Panc1 (cell line): ENCODE results near the gene GNAO1. TPM values are rescaled to one million over a fixed set of nuclear protein-coding genes. Genes with fewer than 3 reads are reported as not detected.

Experiments used
- ATAC-seq: fragments of 200-7000 bp; cut with Tn5 transposase; 2 replicates; pipeline ENCODE4 v1.9.1; 2020; ENCODE audit warnings: mild to moderate bottlenecking, moderate library complexity
- BruUV-seq: library from RNA; stranded (reverse); fragments of 400-500 nt; replicated peaks from 2 replicates; lab custom pipeline; 2021; lab: Mats Ljungman, UMichigan
- CTCF ChIA-PET: fragments of 300-600 bp; sonication (Branson Sonifier 250); formaldehyde crosslinking; loops from one replicate; lab custom pipeline; 2022; ENCODE audit warnings: antibody characterized with exemption; lab: Charles Lee
- POLR2A ChIA-PET: fragments of 300-600 bp; sonication (Branson Sonifier 250); formaldehyde crosslinking; loops from one replicate; lab custom pipeline; 2022; ENCODE audit warnings: antibody characterized with exemption; lab: Charles Lee
- DNase-seq: peaks from one replicate; pipeline ENCODE4 v3.0.0-alpha.2; 2010; ENCODE audit warnings: low read depth, low spot score
- H3K27ac ChIP-seq: 2 replicates; pipeline ENCODE4 v1.5.1; 2011; ENCODE audit warnings: mild to moderate bottlenecking, low read length, inconsistent platforms
- H3K27me3 ChIP-seq: fragments of 200-500 bp; sonication (Bioruptor generic); 2 replicates; pipeline ENCODE4 v1.6.0; 2014; ENCODE audit warnings: low read length, inconsistent platforms; ENCODE audit not compliant: control insufficient read depth, insufficient read depth
- H3K36me3 ChIP-seq: fragments of 200-500 bp; sonication (Bioruptor generic); 2 replicates; pipeline ENCODE4 v1.5.1; 2014; ENCODE audit warnings: inconsistent platforms, mild to moderate bottlenecking, low read length, moderate library complexity; ENCODE audit not compliant: control insufficient read depth, insufficient read depth
- H3K4me1 ChIP-seq: 2 replicates; pipeline ENCODE4 v1.5.1; 2011; ENCODE audit warnings: inconsistent platforms, mild to moderate bottlenecking, low read length, moderate library complexity; ENCODE audit not compliant: control insufficient read depth, insufficient read depth
- H3K4me3 ChIP-seq, 2 experiments: 2 replicates each; pipeline ENCODE4 v1.5.1; 2011 to 2012; ENCODE audit warnings: low read depth in 2 of 2, low read length in 2 of 2, mild to moderate bottlenecking in 2 of 2, inconsistent platforms in 1 of 2, moderate library complexity in 1 of 2
- H3K9me3 ChIP-seq: fragments of 200-500 bp; sonication (Bioruptor generic); 2 replicates; pipeline ENCODE4 v1.5.1; 2014; ENCODE audit warnings: low read depth, mild to moderate bottlenecking, inconsistent platforms, low read length, moderate library complexity; ENCODE audit not compliant: control insufficient read depth, insufficient read depth
- POLR2AphosphoS5 ChIP-seq: IDR thresholded peaks from 2 replicates; pipeline ENCODE4 v1.6.1; 2012; ENCODE audit warnings: mild to moderate bottlenecking, low read depth, low read length, moderate library complexity
- TCF7L2 ChIP-seq: IDR thresholded peaks from 2 replicates; pipeline ENCODE4 v1.6.1; 2011; ENCODE audit warnings: mild to moderate bottlenecking, low read depth, low read length, inconsistent platforms
- in situ Hi-C: cut with HindIII; loops from 2 replicates; pipeline ENCODE4 v1.10.0; 2016; ENCODE audit warnings: low sequenced_read_pairs, low pct_unique_long_range_greater_than_20kb
- intact Hi-C: fragments of 100-400 bp; cut with micrococcal nuclease; formaldehyde crosslinking; loops from one replicate; pipeline ENCODE4 v1.10.0; 2022; ENCODE audit not compliant: unreplicated experiment
- total RNA-seq: library from RNA; stranded (reverse); gene quantifications from one replicate; pipeline ENCODE4 v1.2.1, GENCODE V29; 2021; ENCODE audit not compliant: unreplicated experiment
- TF ChIP-seq, protein P1 (sequence below), 2 experiments: IDR thresholded peaks; 2 replicates each; pipeline ENCODE4 v1.6.1; 2011 to 2012; ENCODE audit warnings: low read depth in 2 of 2, control low read depth in 1 of 2, low read length in 1 of 2, mild to moderate bottlenecking in 1 of 2, moderate library complexity in 1 of 2; ENCODE audit not compliant: insufficient read depth in 1 of 2
- TF ChIP-seq, protein P2 (sequence below): fragments of 450-650 bp; IDR thresholded peaks from 2 replicates; pipeline ENCODE4 v1.5.1; 2017; ENCODE audit warnings: mild to moderate bottlenecking

GNAO1 gene
- total RNA-seq, 1 experiment from 2014 or later: 33.4 TPM

DNA sequence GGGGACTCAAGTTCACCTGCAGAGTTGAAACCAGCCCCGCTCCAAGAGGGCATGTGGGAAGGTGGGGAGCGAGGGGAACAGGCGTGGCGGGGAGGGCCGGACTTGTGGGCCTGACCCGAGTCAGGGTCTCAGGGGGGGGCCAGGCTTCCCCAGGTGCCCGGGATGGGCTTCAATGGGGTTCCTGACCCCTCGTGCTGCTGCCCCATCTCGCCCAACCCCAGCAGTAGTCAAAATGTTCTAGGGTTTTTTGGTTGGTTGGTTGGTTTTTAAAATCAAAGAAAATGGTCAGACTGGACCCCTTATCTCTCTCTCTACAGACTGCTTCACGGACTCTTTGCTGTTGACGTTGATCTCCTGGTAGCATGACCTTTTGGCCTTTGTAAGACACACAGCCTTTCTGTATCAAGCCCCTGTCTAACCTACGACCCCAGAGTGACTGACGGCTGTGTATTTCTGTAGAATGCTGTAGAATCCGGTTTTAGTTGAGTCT is 164.5 kb downstream of the GNAO1 start:
- Histone ChIP-seq H3K4me1 (peaks cover 11% of the 10 kb centered on the region), H3K9me3 (no peaks in the 10 kb centered on the region), H3K27ac (peak overlapping the region; percentile 23; the same call in 1 of the 2 replicates), H3K36me3 (no peaks in the 10 kb centered on the region), H3K27me3 (no peaks in the 10 kb centered on the region), H3K4me3 (no peak overlapping the region)
- intact Hi-C loops (no loop called here), in situ Hi-C loops (no loop called here)
- ChIA-PET POLR2A (interaction anchor here (0.6 to 0.7 kb wide), 2 partner anchors 18 to 178 kb away, joined by 3 to 4 read pairs; no protein-coding TSS in a partner anchor), CTCF (interaction anchor here (0.6 to 1.2 kb wide), 9 partner anchors 13 to 654 kb away, joined by 3 to 5 read pairs (median 3); partner anchors contain the start of gene OGFOD1)
- no TSS peak for BruUV-seq
- TF ChIP-seq, protein P1, sequence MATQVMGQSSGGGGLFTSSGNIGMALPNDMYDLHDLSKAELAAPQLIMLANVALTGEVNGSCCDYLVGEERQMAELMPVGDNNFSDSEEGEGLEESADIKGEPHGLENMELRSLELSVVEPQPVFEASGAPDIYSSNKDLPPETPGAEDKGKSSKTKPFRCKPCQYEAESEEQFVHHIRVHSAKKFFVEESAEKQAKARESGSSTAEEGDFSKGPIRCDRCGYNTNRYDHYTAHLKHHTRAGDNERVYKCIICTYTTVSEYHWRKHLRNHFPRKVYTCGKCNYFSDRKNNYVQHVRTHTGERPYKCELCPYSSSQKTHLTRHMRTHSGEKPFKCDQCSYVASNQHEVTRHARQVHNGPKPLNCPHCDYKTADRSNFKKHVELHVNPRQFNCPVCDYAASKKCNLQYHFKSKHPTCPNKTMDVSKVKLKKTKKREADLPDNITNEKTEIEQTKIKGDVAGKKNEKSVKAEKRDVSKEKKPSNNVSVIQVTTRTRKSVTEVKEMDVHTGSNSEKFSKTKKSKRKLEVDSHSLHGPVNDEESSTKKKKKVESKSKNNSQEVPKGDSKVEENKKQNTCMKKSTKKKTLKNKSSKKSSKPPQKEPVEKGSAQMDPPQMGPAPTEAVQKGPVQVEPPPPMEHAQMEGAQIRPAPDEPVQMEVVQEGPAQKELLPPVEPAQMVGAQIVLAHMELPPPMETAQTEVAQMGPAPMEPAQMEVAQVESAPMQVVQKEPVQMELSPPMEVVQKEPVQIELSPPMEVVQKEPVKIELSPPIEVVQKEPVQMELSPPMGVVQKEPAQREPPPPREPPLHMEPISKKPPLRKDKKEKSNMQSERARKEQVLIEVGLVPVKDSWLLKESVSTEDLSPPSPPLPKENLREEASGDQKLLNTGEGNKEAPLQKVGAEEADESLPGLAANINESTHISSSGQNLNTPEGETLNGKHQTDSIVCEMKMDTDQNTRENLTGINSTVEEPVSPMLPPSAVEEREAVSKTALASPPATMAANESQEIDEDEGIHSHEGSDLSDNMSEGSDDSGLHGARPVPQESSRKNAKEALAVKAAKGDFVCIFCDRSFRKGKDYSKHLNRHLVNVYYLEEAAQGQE (IDR thresholded peaks at IDR 0.05; ENCODE audit: insufficient read depth in 1 of 2, low read depth in 2 of 2, low read length in 1 of 2): no peak
- TF ChIP-seq POLR2AphosphoS5: no peak
- ATAC-seq (no peak), DNase-seq (no peak)

DNA sequence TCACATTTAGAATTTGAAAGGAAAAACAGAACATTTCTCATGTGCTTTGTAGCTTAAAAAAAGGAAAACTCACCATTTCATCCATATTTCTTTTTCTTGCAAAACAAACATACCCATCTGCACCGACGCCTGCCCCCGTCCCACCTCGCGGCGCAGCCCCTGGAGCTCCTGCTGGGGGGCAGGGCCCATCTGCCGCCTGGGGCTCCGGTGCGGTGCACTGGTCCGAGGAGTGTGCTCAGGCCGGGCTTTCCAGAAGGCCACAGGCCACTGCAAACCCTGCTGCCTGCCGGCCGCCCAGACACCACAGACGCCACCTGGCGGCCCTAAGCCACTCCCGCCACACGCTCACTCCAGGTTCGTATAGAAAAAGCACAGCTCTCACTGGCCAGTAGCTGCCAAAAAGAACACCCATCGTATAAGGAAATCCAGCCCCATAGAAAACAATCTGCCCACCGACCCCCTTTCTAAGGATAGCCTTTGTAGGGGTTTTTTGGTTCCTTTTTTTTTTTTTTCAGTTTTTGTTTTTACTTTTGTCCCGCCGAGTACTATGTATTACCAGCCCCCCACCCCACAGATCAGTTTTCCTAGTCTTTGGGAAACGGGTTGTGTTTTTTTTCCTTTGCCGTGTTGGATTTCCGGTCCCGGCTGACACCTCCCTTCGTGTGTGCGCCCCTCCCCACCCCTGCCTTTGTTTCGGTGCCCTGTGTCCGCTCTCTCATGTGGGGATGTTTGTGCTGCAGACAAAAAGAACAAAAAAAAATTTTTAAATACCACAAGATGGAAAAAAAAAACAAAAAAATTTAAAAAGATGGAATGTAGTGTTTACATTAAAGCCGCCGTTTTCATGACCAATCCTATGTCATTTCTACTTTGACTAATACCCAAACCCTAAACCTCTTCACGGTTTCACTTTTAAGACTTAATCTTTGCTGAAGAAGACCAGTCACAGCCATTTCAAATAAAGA is 165.3 kb downstream of the GNAO1 start:
- peak overlapping the region; percentile 80 for H3K27ac ChIP-seq
- peak; percentile 63 for DNase-seq
- H3K36me3 ChIP-seq: no peaks in the 10 kb centered on the region
- no TSS peak for BruUV-seq
- peaks cover 11% of the 10 kb centered on the region for H3K4me1 ChIP-seq
- intact Hi-C loops: no loop called here
- peak overlapping the region; percentile 30 to 51 for H3K4me3 ChIP-seq
- POLR2A ChIA-PET: interaction anchor here (0.6 to 0.7 kb wide), 2 partner anchors 17 to 179 kb away, joined by 3 to 4 read pairs; no protein-coding TSS in a partner anchor
- no peaks in the 10 kb centered on the region for H3K9me3 ChIP-seq
- TF ChIP-seq POLR2AphosphoS5: no peak
- TF ChIP-seq, protein P2, sequence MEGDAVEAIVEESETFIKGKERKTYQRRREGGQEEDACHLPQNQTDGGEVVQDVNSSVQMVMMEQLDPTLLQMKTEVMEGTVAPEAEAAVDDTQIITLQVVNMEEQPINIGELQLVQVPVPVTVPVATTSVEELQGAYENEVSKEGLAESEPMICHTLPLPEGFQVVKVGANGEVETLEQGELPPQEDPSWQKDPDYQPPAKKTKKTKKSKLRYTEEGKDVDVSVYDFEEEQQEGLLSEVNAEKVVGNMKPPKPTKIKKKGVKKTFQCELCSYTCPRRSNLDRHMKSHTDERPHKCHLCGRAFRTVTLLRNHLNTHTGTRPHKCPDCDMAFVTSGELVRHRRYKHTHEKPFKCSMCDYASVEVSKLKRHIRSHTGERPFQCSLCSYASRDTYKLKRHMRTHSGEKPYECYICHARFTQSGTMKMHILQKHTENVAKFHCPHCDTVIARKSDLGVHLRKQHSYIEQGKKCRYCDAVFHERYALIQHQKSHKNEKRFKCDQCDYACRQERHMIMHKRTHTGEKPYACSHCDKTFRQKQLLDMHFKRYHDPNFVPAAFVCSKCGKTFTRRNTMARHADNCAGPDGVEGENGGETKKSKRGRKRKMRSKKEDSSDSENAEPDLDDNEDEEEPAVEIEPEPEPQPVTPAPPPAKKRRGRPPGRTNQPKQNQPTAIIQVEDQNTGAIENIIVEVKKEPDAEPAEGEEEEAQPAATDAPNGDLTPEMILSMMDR: peak; percentile 91
- no peak for TF ChIP-seq TCF7L2
- TF ChIP-seq, protein P1 (IDR thresholded peaks at IDR 0.05; ENCODE audit: insufficient read depth in 1 of 2, low read depth in 2 of 2, low read length in 1 of 2): 0 out of 4 replicates have a peak, but pooled peaks of 1 of the 2 experiments have one; percentile 12
- H3K27me3 ChIP-seq: no peaks in the 10 kb centered on the region
- CTCF ChIA-PET: interaction anchor here (0.6 to 1.2 kb wide), 10 partner anchors 14 to 655 kb away, joined by 3 to 5 read pairs (median 3); partner anchors contain the start of gene OGFOD1
- in situ Hi-C loops: no loop called here
- peak; percentile 94 for ATAC-seq
